Activated CD4-positive, alpha-beta T cell treated with anti-CD3 and anti-CD28 coated beads for 36 hours (primary cell): Measurements from ENCODE around the gene CENPT. TPM values are rescaled to one million over a fixed set of nuclear protein-coding genes. Genes with fewer than 3 reads are reported as not detected.
"Not testable (repeated sequence)": the region's sequence is repeated elsewhere in the genome, so short reads cannot be mapped to it uniquely, and the experiment has no call there.

Source experiments
- ATAC-seq: fragments of 200-7000 bp; cut with Tn5 transposase; one replicate; pipeline ENCODE4 v1.10.0; 2021; ENCODE audit warnings: mild to moderate bottlenecking, moderate library complexity
- CTCF ChIA-PET: fragments of 350-600 bp; sonication (Branson Sonifier 250); formaldehyde crosslinking; loops from one replicate; lab custom pipeline; 2021; ENCODE audit warnings: antibody characterized with exemption; lab: Charles Lee
- POLR2A ChIA-PET: fragments of 350-600 bp; sonication (Branson Sonifier 250); formaldehyde crosslinking; loops from one replicate; lab custom pipeline; 2021; ENCODE audit warnings: antibody characterized with exemption, inconsistent platforms; lab: Charles Lee
- DNase-seq: peaks from one replicate; pipeline ENCODE4 v3.0.0-alpha.2; 2020
- H3K27ac Mint-ChIP-seq: one replicate; pipeline ENCODE4 v1.8.0; 2021; ENCODE audit warnings: mixed read lengths
- H3K27me3 Mint-ChIP-seq: one replicate; pipeline ENCODE4 v1.8.0; 2021; ENCODE audit warnings: mixed read lengths
- H3K36me3 Mint-ChIP-seq: one replicate; pipeline ENCODE4 v1.8.0; 2021; ENCODE audit warnings: low read depth, mixed read lengths
- H3K4me1 Mint-ChIP-seq: one replicate; pipeline ENCODE4 v1.8.0; 2021; ENCODE audit warnings: mixed read lengths
- H3K4me3 Mint-ChIP-seq: one replicate; pipeline ENCODE4 v1.8.0; 2021; ENCODE audit warnings: mild to moderate bottlenecking, moderate library complexity, mixed read lengths
- H3K9me3 Mint-ChIP-seq: one replicate; pipeline ENCODE4 v1.8.0; 2021; ENCODE audit warnings: low read depth, mixed read lengths
- intact Hi-C, 2 experiments: fragments of 100-400 bp; cut with DNase I in 1 of 2; cut with micrococcal nuclease in 1 of 2; formaldehyde crosslinking; loops; one replicate each; pipeline versions ENCODE4 v1.14.2 to v1.15.1; 2022 to 2024; cut with DNase I, micrococcal nuclease
- total RNA-seq, 2 experiments: library from RNA; stranded (reverse); gene quantifications; one replicate each; pipeline ENCODE4 v1.2.3, GENCODE V29; 2021

The CENPT gene
- total RNA-seq, 2 experiments from 2014 or later, result 34.9 to 48.6 TPM

GRCh38 chr16:67841198-67841815, 6.2 kb downstream of the CENPT start:
- no peak for ATAC-seq

GRCh38 chr16:67837811-67838210, 9.7 kb downstream of the CENPT start:
- POLR2A ChIA-PET, result no interaction called here
- H3K9me3 Mint-ChIP-seq, result no peaks in the 10 kb centered on the region
- H3K27me3 Mint-ChIP-seq, result no peaks in the 10 kb centered on the region
- DNase-seq (no peak), ATAC-seq (no peak)
- no peak overlapping the region for H3K27ac Mint-ChIP-seq
- no peaks in the 10 kb centered on the region for H3K36me3 Mint-ChIP-seq
- intact Hi-C loops, result no loop called here
- no peak overlapping the region for H3K4me3 Mint-ChIP-seq
- H3K4me1 Mint-ChIP-seq, result peaks cover 9% of the 10 kb centered on the region
- CTCF ChIA-PET, result interaction anchor here (0.6 to 1.7 kb wide), 2 partner anchors 21 to 31 kb away, joined by 3 to 5 read pairs; partner anchors contain the start of gene TSNAXIP1

More at GRCh38 chr16:67841198-67841815, 6.2 kb downstream of the CENPT start:
- intact Hi-C loops, result loop anchor here in 1 of 2 experiments (10.0 kb wide), 1 partner anchor 317 kb away; the partner anchor contains the start of gene RIPOR1
- H3K27me3 Mint-ChIP-seq, result no peaks in the 10 kb centered on the region
- no peak for DNase-seq
- H3K4me1 Mint-ChIP-seq, result peaks cover 33% of the 10 kb centered on the region
- H3K9me3 Mint-ChIP-seq, result no peaks in the 10 kb centered on the region
- CTCF ChIA-PET, result interaction anchor here (0.8 to 1.0 kb wide), 3 partner anchors 17 to 129 kb away, joined by 4 read pairs; no protein-coding TSS in a partner anchor
- POLR2A ChIA-PET, result interaction anchor here (0.8 kb wide), 1 partner anchor 9 kb away, joined by 3 read pairs; no protein-coding TSS in a partner anchor
- peaks cover 15% of the 10 kb centered on the region for H3K36me3 Mint-ChIP-seq
- H3K27ac Mint-ChIP-seq, result peak overlapping the region; percentile 97
- H3K4me3 Mint-ChIP-seq, result peak overlapping the region; percentile 94

GRCh38 chr16:67837190-67837589, 10.3 kb downstream of the CENPT start:
- H3K9me3 Mint-ChIP-seq, POLR2A ChIA-PET, H3K27me3 Mint-ChIP-seq, DNase-seq, H3K36me3 Mint-ChIP-seq, H3K27ac Mint-ChIP-seq, H3K4me3 Mint-ChIP-seq, ATAC-seq, intact Hi-C loops: not testable (repeated sequence)
- H3K4me1 Mint-ChIP-seq, result peaks cover 15% of the 10 kb centered on the region
- CTCF ChIA-PET, result interaction anchor here (0.6 to 1.7 kb wide), 3 partner anchors 18 to 119 kb away, joined by 3 to 5 read pairs (median 3); no protein-coding TSS in a partner anchor

- H3K27ac Mint-ChIP-seq, result peak overlapping the region; percentile 78
- H3K4me1 Mint-ChIP-seq, result peaks cover 9% of the 10 kb centered on the region
- intact Hi-C loops, result loop anchor here in 1 of 2 experiments (1.0 kb wide), 1 partner anchor 18 kb away; no protein-coding TSS in a partner anchor
- CTCF ChIA-PET, result interaction anchor here (0.7 to 4.6 kb wide), 8 partner anchors 11 to 313 kb away, joined by 3 to 37 read pairs (median 4); partner anchors contain the start of genes RANBP10 and TSNAXIP1
- DNase-seq (no peak), ATAC-seq (no peak)
- POLR2A ChIA-PET, result interaction anchor here (0.9 to 1.8 kb wide), 4 partner anchors 10 to 41 kb away, joined by 3 to 9 read pairs (median 6); partner anchors contain the start of genes NUTF2, RANBP10 and TSNAXIP1
- no peaks in the 10 kb centered on the region for H3K27me3 Mint-ChIP-seq
- peak overlapping the region; percentile 87 for H3K4me3 Mint-ChIP-seq
- H3K9me3 Mint-ChIP-seq, result no peaks in the 10 kb centered on the region
- H3K36me3 Mint-ChIP-seq, result peaks cover 10% of the 10 kb centered on the region
Observed at GRCh38 chr16:67834242-67834614, 13.3 kb downstream of the CENPT start.

GRCh38 chr16:67833415-67834241, 13.9 kb downstream of the CENPT start:
- peak; percentile 97 for DNase-seq
- H3K9me3 Mint-ChIP-seq, result no peaks in the 10 kb centered on the region
- POLR2A ChIA-PET, result interaction anchor here (0.9 to 1.8 kb wide), 4 partner anchors 11 to 41 kb away, joined by 3 to 9 read pairs (median 6); partner anchors contain the start of genes NUTF2, RANBP10 and TSNAXIP1
- CTCF ChIA-PET, result interaction anchor here (0.5 to 4.6 kb wide), 12 partner anchors 10 to 373 kb away, joined by 3 to 37 read pairs (median 4); partner anchors contain the start of genes RANBP10 and TSNAXIP1
- peak overlapping the region; percentile 87 for H3K4me3 Mint-ChIP-seq
- peaks cover 9% of the 10 kb centered on the region for H3K4me1 Mint-ChIP-seq
- H3K27me3 Mint-ChIP-seq, result no peaks in the 10 kb centered on the region
- peaks cover 10% of the 10 kb centered on the region for H3K36me3 Mint-ChIP-seq
- H3K27ac Mint-ChIP-seq, result peak overlapping the region; percentile 78
- intact Hi-C loops, result loop anchor here (1.0 to 2.0 kb wide), 8 partner anchors 9 to 607 kb away; partner anchors contain the start of genes NUTF2 (in 2 of the 2), RANBP10 (in 2 of the 2), TSNAXIP1 (in 2 of the 2) and CENPT (in 1 of the 2)
- peak; percentile 100 for ATAC-seq

GRCh38 chr16:67833030-67833414, 14.5 kb downstream of the CENPT start:
- H3K4me3 Mint-ChIP-seq, result peak overlapping the region; percentile 87
- ChIA-PET POLR2A (interaction anchor here (0.6 to 1.8 kb wide), 4 partner anchors 11 to 106 kb away, joined by 3 to 9 read pairs (median 6); partner anchors contain the start of genes NUTF2, RANBP10 and TSNAXIP1), CTCF (interaction anchor here (0.5 to 4.6 kb wide), 9 partner anchors 10 to 373 kb away, joined by 3 to 37 read pairs (median 4); no protein-coding TSS in a partner anchor)
- ATAC-seq (no peak), DNase-seq (no peak)
- peaks cover 10% of the 10 kb centered on the region for H3K36me3 Mint-ChIP-seq
- H3K27me3 Mint-ChIP-seq, result no peaks in the 10 kb centered on the region
- H3K9me3 Mint-ChIP-seq, result no peaks in the 10 kb centered on the region
- H3K27ac Mint-ChIP-seq, result no peak overlapping the region
- intact Hi-C loops, result loop anchor here (1.0 to 2.0 kb wide), 7 partner anchors 9 to 606 kb away; partner anchors contain the start of genes NUTF2 (in 2 of the 2), RANBP10 (in 2 of the 2), TSNAXIP1 (in 2 of the 2) and CENPT (in 1 of the 2)
- peaks cover 9% of the 10 kb centered on the region for H3K4me1 Mint-ChIP-seq

GRCh38 chr16:67828651-67829050, 18.8 kb downstream of the CENPT start:
- Mint-ChIP-seq H3K4me3 (no peak overlapping the region), H3K4me1 (peaks cover 9% of the 10 kb centered on the region), H3K9me3 (no peaks in the 10 kb centered on the region), H3K27me3 (no peaks in the 10 kb centered on the region), H3K27ac (no peak overlapping the region), H3K36me3 (peaks cover 12% of the 10 kb centered on the region)
- intact Hi-C loops, result no loop called here
- DNase-seq (no peak), ATAC-seq (no peak)
- ChIA-PET POLR2A (no interaction called here), CTCF (no interaction called here)

GRCh38 chr16:67825906-67826305, 21.6 kb downstream of the CENPT start:
- DNase-seq, result no peak
- CTCF ChIA-PET, result interaction anchor here (0.6 to 1.1 kb wide), 4 partner anchors 9 to 103 kb away, joined by 3 read pairs; no protein-coding TSS in a partner anchor
- H3K27ac Mint-ChIP-seq, result no peak overlapping the region
- ATAC-seq, result no peak
- intact Hi-C loops, result no loop called here
- POLR2A ChIA-PET, result no interaction called here
- H3K36me3 Mint-ChIP-seq, result peaks cover 12% of the 10 kb centered on the region
- H3K4me3 Mint-ChIP-seq, result no peak overlapping the region
- H3K27me3 Mint-ChIP-seq, result no peaks in the 10 kb centered on the region
- H3K4me1 Mint-ChIP-seq, result no peaks in the 10 kb centered on the region
- H3K9me3 Mint-ChIP-seq, result no peaks in the 10 kb centered on the region

- no peak for DNase-seq
- ChIA-PET CTCF (interaction anchor here (1.0 kb wide), 1 partner anchor 9 kb away, joined by 3 read pairs; no protein-coding TSS in a partner anchor), POLR2A (no interaction called here)
- H3K36me3 Mint-ChIP-seq, result peaks cover 9% of the 10 kb centered on the region
- H3K9me3 Mint-ChIP-seq, result no peaks in the 10 kb centered on the region
- no peak overlapping the region for H3K27ac Mint-ChIP-seq
- no peak for ATAC-seq
- no peaks in the 10 kb centered on the region for H3K4me1 Mint-ChIP-seq
- intact Hi-C loops, result no loop called here
- no peaks in the 10 kb centered on the region for H3K27me3 Mint-ChIP-seq
- no peak overlapping the region for H3K4me3 Mint-ChIP-seq
Observed at GRCh38 chr16:67825119-67825518, 22.4 kb downstream of the CENPT start.

- no peak for ATAC-seq
- CTCF ChIA-PET, result interaction anchor here (0.6 to 0.7 kb wide), 2 partner anchors 50 to 120 kb away, joined by 3 read pairs; no protein-coding TSS in a partner anchor
- no peak overlapping the region for H3K4me3 Mint-ChIP-seq
Observed at GRCh38 chr16:67822511-67822910, 25.0 kb downstream of the CENPT start.

More at GRCh38 chr16:67822511-67822910, 25.0 kb downstream of the CENPT start:
- Mint-ChIP-seq H3K36me3 (peaks cover 3% of the 10 kb centered on the region), H3K27me3 (no peaks in the 10 kb centered on the region), H3K9me3 (no peaks in the 10 kb centered on the region), H3K27ac (no peak overlapping the region), H3K4me1 (no peaks in the 10 kb centered on the region)
- DNase-seq, result no peak
- intact Hi-C loops, result no loop called here
- POLR2A ChIA-PET, result no interaction called here
